H54 (cell line): ENCODE measurements around the gene NEDD8.

ENCODE experiments used
- DNase-seq: peaks from one replicate; pipeline ENCODE4 v3.0.0; 2011; ENCODE audit warnings: low spot score, mixed read lengths; ENCODE audit not compliant: insufficient read length
- FAIRE-seq: peaks from 3 replicates; lab custom pipeline; 2011; peaks lifted over from hg19 to GRCh38; lab: Jason Lieb, UNC
- POLR2A ChIP-seq: IDR thresholded peaks from 2 replicates; pipeline ENCODE4 v1.6.1; 2011; ENCODE audit warnings: low read depth, mild to moderate bottlenecking, low read length

NEDD8 gene

GRCh38 chr14:24172261-24172860, 59.8 kb downstream of the NEDD8 start:
- DNase-seq (no peak), FAIRE-seq (no peak)
- TF ChIP-seq POLR2A = no peak

GRCh38 chr14:24171422-24172260, 60.5 kb downstream of the NEDD8 start, which contains the start of gene REC8:
TSS of gene REC8 (plus strand) at chr14:24172080. CDS start at chr14:24172553, 473 bp downstream.
- DNase-seq = no peak
- TF ChIP-seq POLR2A = no peak
- no peak for FAIRE-seq

GRCh38 chr14:24167469-24168114, 64.6 kb downstream of the NEDD8 start:
- no peak for TF ChIP-seq POLR2A
- DNase-seq = no peak
- FAIRE-seq = no peak
